Measurements from ENCODE around the gene ERF. TPM values are rescaled to one million over a fixed set of nuclear protein-coding genes. Genes with fewer than 3 reads are reported as not detected.

Gene ERF
- total RNA-seq, 1 experiment from 2014 or later, result 96.1 TPM

DNA sequence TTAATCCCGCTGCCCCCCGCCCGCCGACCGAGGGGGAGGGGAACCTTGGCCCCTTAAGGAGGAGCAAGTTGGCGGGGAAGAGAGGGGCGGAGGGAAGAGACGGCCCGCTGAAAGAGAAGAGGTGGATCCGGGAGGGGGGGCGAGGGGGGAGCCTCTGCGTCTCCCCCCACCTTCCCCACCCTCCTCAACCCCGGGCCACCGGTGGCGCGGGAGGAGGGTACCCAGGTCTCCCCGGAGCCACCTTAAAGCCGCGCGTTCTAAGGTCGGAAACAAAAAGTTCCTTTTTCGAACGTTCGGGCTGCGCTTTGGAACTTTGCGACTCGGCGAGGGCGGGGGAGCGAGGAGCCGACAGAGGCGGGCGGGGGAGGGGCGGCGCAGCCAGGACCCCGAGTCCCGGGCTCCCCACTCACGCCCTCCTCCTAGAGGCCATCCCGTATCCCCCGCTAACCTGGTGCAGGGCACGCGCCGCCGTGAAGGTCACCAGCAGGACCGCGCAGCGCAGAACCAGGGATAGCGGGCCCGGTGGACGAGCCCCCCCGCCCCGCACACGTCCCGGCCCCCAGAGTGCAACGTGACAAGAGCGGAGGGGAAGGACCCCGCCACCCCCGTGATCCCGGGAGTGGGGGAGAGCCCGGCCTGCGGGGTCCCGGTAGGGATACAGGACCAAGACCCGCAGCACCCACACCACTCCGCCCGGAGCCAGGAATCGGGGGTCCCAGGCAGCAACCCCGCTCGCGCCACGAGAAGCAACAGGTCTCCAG, 659 bp downstream of the ERF start:
- DNase-seq (ENCODE audit: low read depth, low spot score) (no peak), ATAC-seq (peak; percentile 41)
- H3K27ac ChIP-seq (ENCODE audit: low read depth, low read length), result peak overlapping the region; percentile 99
- peak overlapping the region; percentile 94 to 96 for H3K4me3 ChIP-seq (replicated peaks in 1 of 2; ENCODE audit: low read depth in 1 of 2, low read length in 2 of 2)
- H3K36me3 ChIP-seq (ENCODE audit: control insufficient read depth in 1 of 2, insufficient read depth in 2 of 2, low read length in 2 of 2), result peaks cover 0 to 7% of the 10 kb centered on the region in 2 experiments; a peak in 2 of 4 replicates
- H3K27me3 ChIP-seq (ENCODE audit: insufficient read depth, low read length), result no peaks in the 10 kb centered on the region
- H3K9me2 ChIP-seq (ENCODE audit: insufficient read depth), result no peaks in the 10 kb centered on the region
- peak overlapping the region; percentile 96 for H3K4me2 ChIP-seq (ENCODE audit: low read length)
- CTCF ChIA-PET, result no interaction called here
- peaks cover 39 to 59% of the 10 kb centered on the region in 2 experiments for H3K4me1 ChIP-seq (ENCODE audit: control insufficient read depth in 1 of 2, insufficient read depth in 2 of 2, low read length in 2 of 2)
- intact Hi-C loops (cut with micrococcal nuclease), result no loop called here
- no peak overlapping the region for H2AFZ ChIP-seq (ENCODE audit: low read depth, low read length, poor library complexity, severe bottlenecking)
- H3K9me3 ChIP-seq (ENCODE audit: control insufficient read depth in 1 of 2, insufficient read depth in 1 of 2, low read depth in 1 of 2, low read length in 2 of 2), result no peaks in the 10 kb centered on the region
- H3K9ac ChIP-seq (ENCODE audit: low read length), result peak overlapping the region; percentile 100
- TF ChIP-seq, protein P1, sequence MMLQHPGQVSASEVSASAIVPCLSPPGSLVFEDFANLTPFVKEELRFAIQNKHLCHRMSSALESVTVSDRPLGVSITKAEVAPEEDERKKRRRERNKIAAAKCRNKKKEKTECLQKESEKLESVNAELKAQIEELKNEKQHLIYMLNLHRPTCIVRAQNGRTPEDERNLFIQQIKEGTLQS (IDR thresholded peaks at IDR 0.05), result no peak
- TF ChIP-seq, protein P2, sequence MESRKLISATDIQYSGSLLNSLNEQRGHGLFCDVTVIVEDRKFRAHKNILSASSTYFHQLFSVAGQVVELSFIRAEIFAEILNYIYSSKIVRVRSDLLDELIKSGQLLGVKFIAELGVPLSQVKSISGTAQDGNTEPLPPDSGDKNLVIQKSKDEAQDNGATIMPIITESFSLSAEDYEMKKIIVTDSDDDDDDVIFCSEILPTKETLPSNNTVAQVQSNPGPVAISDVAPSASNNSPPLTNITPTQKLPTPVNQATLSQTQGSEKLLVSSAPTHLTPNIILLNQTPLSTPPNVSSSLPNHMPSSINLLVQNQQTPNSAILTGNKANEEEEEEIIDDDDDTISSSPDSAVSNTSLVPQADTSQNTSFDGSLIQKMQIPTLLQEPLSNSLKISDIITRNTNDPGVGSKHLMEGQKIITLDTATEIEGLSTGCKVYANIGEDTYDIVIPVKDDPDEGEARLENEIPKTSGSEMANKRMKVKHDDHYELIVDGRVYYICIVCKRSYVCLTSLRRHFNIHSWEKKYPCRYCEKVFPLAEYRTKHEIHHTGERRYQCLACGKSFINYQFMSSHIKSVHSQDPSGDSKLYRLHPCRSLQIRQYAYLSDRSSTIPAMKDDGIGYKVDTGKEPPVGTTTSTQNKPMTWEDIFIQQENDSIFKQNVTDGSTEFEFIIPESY (IDR thresholded peaks at IDR 0.05; ENCODE audit: extremely low read depth, insufficient replicate concordance, low read length), result no peak
- TF ChIP-seq ZFX (IDR thresholded peaks at IDR 0.05) (no peak; the same call in 1 of the 2 replicates), JUND (IDR thresholded peaks at IDR 0.05) (no peak), POLR2A (IDR thresholded peaks at IDR 0.05; ENCODE audit: borderline replicate concordance, extremely low read depth, insufficient read depth, insufficient read length) (no peak), TCF7L2 (IDR thresholded peaks at IDR 0.05; ENCODE audit: borderline replicate concordance, extremely low read depth, insufficient read depth, insufficient read length) (peak; percentile 79), POLR2AphosphoS5 (IDR thresholded peaks at IDR 0.05; ENCODE audit: low read depth, low read length) (peak; percentile 17; the same call in 1 of the 2 replicates), SIN3A (IDR thresholded peaks at IDR 0.05; ENCODE audit: low read depth) (no peak; the same call in 1 of the 2 replicates), SRF (IDR thresholded peaks at IDR 0.05; ENCODE audit: low read depth) (no peak)
- POLR2A ChIA-PET, result interaction anchor here (1.0 kb wide), 1 partner anchor 11 kb away, joined by 8 read pairs; the partner anchor contains the start of gene GSK3A
- peaks cover 52% of the 10 kb centered on the region for H3K79me2 ChIP-seq (ENCODE audit: insufficient read depth, low read length)
- RAD21 ChIA-PET (ENCODE audit: low non-redundant PET in 1 of 2, low total read pairs in 2 of 2, uncharacterized antibody in 2 of 2, unreplicated experiment in 2 of 2), result no interaction called here
- BruUV-seq (replicated peaks), result TSS peak; percentile 57
- H4K20me1 ChIP-seq (ENCODE audit: insufficient read depth), result peaks cover 3% of the 10 kb centered on the region; the same call in 1 of the 2 replicates
